ENCODE measurements around the gene SHROOM2.

DNA sequence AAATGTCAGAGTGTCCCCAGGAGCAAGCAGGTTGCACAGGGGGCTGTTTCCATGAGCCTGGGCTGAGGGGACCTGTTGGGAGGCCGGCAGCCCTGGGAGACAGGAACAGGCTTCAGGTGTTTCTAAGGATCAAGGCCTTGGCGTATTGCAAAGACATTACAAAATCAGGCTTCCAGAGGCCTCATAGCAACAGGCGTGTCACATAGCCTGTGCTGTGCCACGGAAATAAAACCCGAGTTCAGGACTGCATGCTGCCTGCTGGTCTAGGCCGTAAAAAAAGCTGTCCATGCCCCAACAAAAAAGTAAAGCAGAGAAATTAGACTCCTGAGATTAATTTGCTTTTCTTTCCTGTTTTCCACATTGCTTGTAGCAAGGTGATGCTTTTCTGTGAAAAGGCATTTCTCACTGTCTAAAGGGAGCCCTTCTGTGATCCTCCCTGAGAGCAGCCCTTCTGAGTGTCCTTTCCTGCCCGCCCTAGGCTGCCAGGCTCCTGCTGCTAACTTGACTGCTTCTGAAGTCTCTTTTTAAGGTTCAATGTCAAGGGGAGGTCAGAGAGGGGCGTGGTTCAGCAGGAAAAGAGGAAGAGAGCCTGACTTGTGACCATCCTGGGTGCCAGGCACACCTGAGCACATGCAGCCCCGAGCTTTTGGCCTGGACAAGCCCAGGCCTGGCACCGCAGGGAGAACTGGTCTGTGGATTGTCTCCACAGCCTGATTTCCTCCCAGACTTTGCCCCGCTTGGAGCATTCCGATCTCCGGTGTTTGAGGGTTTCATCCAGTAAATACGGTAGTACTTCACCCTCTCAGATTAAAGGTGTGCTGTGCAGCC, 21.3 kb downstream of the SHROOM2 start:
- TF ChIP-seq, protein P1, sequence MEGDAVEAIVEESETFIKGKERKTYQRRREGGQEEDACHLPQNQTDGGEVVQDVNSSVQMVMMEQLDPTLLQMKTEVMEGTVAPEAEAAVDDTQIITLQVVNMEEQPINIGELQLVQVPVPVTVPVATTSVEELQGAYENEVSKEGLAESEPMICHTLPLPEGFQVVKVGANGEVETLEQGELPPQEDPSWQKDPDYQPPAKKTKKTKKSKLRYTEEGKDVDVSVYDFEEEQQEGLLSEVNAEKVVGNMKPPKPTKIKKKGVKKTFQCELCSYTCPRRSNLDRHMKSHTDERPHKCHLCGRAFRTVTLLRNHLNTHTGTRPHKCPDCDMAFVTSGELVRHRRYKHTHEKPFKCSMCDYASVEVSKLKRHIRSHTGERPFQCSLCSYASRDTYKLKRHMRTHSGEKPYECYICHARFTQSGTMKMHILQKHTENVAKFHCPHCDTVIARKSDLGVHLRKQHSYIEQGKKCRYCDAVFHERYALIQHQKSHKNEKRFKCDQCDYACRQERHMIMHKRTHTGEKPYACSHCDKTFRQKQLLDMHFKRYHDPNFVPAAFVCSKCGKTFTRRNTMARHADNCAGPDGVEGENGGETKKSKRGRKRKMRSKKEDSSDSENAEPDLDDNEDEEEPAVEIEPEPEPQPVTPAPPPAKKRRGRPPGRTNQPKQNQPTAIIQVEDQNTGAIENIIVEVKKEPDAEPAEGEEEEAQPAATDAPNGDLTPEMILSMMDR (IDR thresholded peaks at IDR 0.05; ENCODE audit: insufficient read depth, low read length), result no peak
- no peak for TF ChIP-seq GABPA (IDR thresholded peaks at IDR 0.05; ENCODE audit: low read depth)

All from HL-60 (cell line).